ENCODE results near the gene ARAP1. TPM values are rescaled to one million over a fixed set of nuclear protein-coding genes. Genes with fewer than 3 reads are reported as not detected.

ARAP1 gene
- total RNA-seq, 1 experiment from 2014 or later: 53.0 TPM

DNA sequence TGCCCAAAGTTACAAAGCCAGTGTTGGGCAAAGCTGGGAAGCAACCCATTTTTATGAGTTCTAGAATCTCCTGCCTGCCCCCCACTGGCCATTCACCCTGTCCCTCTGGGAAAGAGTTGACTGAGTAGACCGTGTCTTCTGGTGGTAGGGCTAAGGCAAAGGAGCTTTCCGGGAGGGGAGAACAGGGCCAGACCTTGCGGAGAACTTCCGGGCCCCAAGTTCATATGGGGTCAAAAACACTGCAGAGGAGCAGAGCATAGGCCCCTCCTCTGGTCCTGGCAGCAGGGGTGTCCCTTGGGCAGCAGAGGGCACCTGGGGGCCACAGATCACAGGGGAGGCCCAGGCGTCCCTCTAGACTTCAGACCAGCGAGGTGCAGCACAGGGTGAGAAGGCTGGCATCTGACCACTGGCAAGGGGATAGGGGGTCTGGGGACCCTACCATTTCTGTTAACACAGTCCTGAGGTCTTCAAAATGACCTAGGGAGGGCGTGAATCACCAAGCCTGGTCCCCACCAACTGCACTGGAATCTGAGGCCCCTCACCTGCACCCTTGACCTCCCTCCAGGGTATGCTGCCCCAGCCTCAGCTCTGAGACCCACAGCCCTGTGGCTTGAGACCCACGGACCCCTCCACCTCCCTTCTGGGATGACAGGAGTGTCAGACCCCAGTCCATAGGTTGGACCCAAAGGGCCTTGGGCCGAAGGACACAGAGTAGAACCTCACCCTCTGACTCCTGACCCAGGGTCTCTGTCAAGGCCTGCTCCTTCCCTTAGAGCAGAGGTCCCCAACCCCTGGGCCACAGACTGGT is 1.3 kb upstream of the ARAP1 start:
- intact Hi-C loops (cut with micrococcal nuclease; ENCODE audit: unreplicated experiment): no loop called here
- TF ChIP-seq CTCF (IDR thresholded peaks at IDR 0.05; ENCODE audit: unreplicated experiment): no peak
- H3K9me3 Mint-ChIP-seq (ENCODE audit: low read depth, unreplicated experiment): no peaks in the 10 kb centered on the region
- no peak for DNase-seq
- H3K36me3 Mint-ChIP-seq (ENCODE audit: insufficient read depth, unreplicated experiment): peaks cover 49% of the 10 kb centered on the region
- CTCF ChIA-PET: interaction anchor here (0.6 to 1.3 kb wide), 2 partner anchors 28 to 62 kb away, joined by 4 read pairs; no protein-coding TSS in a partner anchor
- no peaks in the 10 kb centered on the region for H3K27me3 Mint-ChIP-seq (ENCODE audit: unreplicated experiment)
- H3K27ac Mint-ChIP-seq (ENCODE audit: unreplicated experiment): no peak overlapping the region
- no TSS peak for BruUV-seq (replicated peaks)
- no peak overlapping the region for H3K4me3 Mint-ChIP-seq (ENCODE audit: low read depth, unreplicated experiment)
- H3K4me1 Mint-ChIP-seq (ENCODE audit: low read depth, unreplicated experiment): peaks cover 21% of the 10 kb centered on the region

GRCh38 chr11:72751116-72752087 is 806 bp downstream of the ARAP1 start:
- Mint-ChIP-seq H3K4me3 (ENCODE audit: low read depth, unreplicated experiment) (peak overlapping the region; percentile 78), H3K9me3 (ENCODE audit: low read depth, unreplicated experiment) (no peaks in the 10 kb centered on the region), H3K4me1 (ENCODE audit: low read depth, unreplicated experiment) (peaks cover 21% of the 10 kb centered on the region), H3K36me3 (ENCODE audit: insufficient read depth, unreplicated experiment) (peaks cover 40% of the 10 kb centered on the region), H3K27ac (ENCODE audit: unreplicated experiment) (no peak overlapping the region), H3K27me3 (ENCODE audit: unreplicated experiment) (no peaks in the 10 kb centered on the region)
- CTCF ChIA-PET: no interaction called here
- intact Hi-C loops (cut with micrococcal nuclease; ENCODE audit: unreplicated experiment): no loop called here
- BruUV-seq (replicated peaks): no TSS peak
- no peak for TF ChIP-seq CTCF (IDR thresholded peaks at IDR 0.05; ENCODE audit: unreplicated experiment)
- no peak for DNase-seq

GRCh38 chr11:72750556-72751115 is 1.6 kb downstream of the ARAP1 start:
- H3K27ac Mint-ChIP-seq (ENCODE audit: unreplicated experiment): no peak overlapping the region
- H3K27me3 Mint-ChIP-seq (ENCODE audit: unreplicated experiment): no peaks in the 10 kb centered on the region
- intact Hi-C loops (cut with micrococcal nuclease; ENCODE audit: unreplicated experiment): no loop called here
- H3K4me1 Mint-ChIP-seq (ENCODE audit: low read depth, unreplicated experiment): peaks cover 21% of the 10 kb centered on the region
- H3K36me3 Mint-ChIP-seq (ENCODE audit: insufficient read depth, unreplicated experiment): peaks cover 38% of the 10 kb centered on the region
- no TSS peak for BruUV-seq (replicated peaks)
- CTCF ChIA-PET: interaction anchor here (0.5 kb wide), 1 partner anchor 670 kb away, joined by 7 read pairs; no protein-coding TSS in a partner anchor
- H3K4me3 Mint-ChIP-seq (ENCODE audit: low read depth, unreplicated experiment): peak overlapping the region; percentile 78
- no peak for TF ChIP-seq CTCF (IDR thresholded peaks at IDR 0.05; ENCODE audit: unreplicated experiment)
- DNase-seq: no peak
- no peaks in the 10 kb centered on the region for H3K9me3 Mint-ChIP-seq (ENCODE audit: low read depth, unreplicated experiment)

GRCh38 chr11:72750086-72750485 is 2.1 kb downstream of the ARAP1 start:
- no peak overlapping the region for H3K27ac Mint-ChIP-seq (ENCODE audit: unreplicated experiment)
- peaks cover 21% of the 10 kb centered on the region for H3K4me1 Mint-ChIP-seq (ENCODE audit: low read depth, unreplicated experiment)
- no peak overlapping the region for H3K4me3 Mint-ChIP-seq (ENCODE audit: low read depth, unreplicated experiment)
- no peaks in the 10 kb centered on the region for H3K9me3 Mint-ChIP-seq (ENCODE audit: low read depth, unreplicated experiment)
- TF ChIP-seq CTCF (IDR thresholded peaks at IDR 0.05; ENCODE audit: unreplicated experiment): no peak
- peaks cover 38% of the 10 kb centered on the region for H3K36me3 Mint-ChIP-seq (ENCODE audit: insufficient read depth, unreplicated experiment)
- intact Hi-C loops (cut with micrococcal nuclease; ENCODE audit: unreplicated experiment): no loop called here
- DNase-seq: no peak
- CTCF ChIA-PET: interaction anchor here (0.5 kb wide), 1 partner anchor 670 kb away, joined by 7 read pairs; no protein-coding TSS in a partner anchor
- H3K27me3 Mint-ChIP-seq (ENCODE audit: unreplicated experiment): no peaks in the 10 kb centered on the region
- no TSS peak for BruUV-seq (replicated peaks)
